ENCODE measurements around the gene S100A12. TPM values are rescaled to one million over a fixed set of nuclear protein-coding genes. Genes with fewer than 3 reads are reported as not detected.

Gene S100A12
- total RNA-seq, 3 donors from 2014 or later = not detected

Other genes with a start within 250 kb of the S100A12 start
- not detected for gene SPRR2G, start 224.7 kb downstream of the S100A12 start, total RNA-seq
- gene LELP1, start 172.2 kb downstream of the S100A12 start, total RNA-seq = not detected
- gene PRR9, start 158.0 kb downstream of the S100A12 start, total RNA-seq = not detected
- not detected for gene LORICRIN, start 115.9 kb downstream of the S100A12 start, total RNA-seq
- not detected for gene PGLYRP3, start 62.7 kb downstream of the S100A12 start, total RNA-seq
- gene PGLYRP4, start 26.8 kb downstream of the S100A12 start, total RNA-seq = not detected
- gene S100A9, start 17.8 kb downstream of the S100A12 start, total RNA-seq = under 1 TPM in 1 of 3 donors, not detected in 2; 0.38 TPM
- gene S100A8, start 15.5 kb upstream of the S100A12 start, total RNA-seq = not detected
- not detected for gene S100A7A, start 40.9 kb upstream of the S100A12 start, total RNA-seq
- gene S100A7, start 85.0 kb upstream of the S100A12 start, total RNA-seq = not detected
- gene S100A6, start 160.4 kb upstream of the S100A12 start, total RNA-seq = 100 to 1,000 TPM; 133 to 188 (median 134) TPM
- gene S100A5, start 165.3 kb upstream of the S100A12 start, total RNA-seq = 1 to 10 TPM in 1 of 3 donors, under 1 TPM in 2; 0.74 to 2.5 (median 0.95) TPM
- 10 to 100 TPM; 19.6 to 40.3 (median 21.7) TPM for gene S100A4, start 170.2 kb upstream of the S100A12 start, total RNA-seq
- not detected for gene S100A3, start 173.6 kb upstream of the S100A12 start, total RNA-seq
- gene S100A2, start 190.2 kb upstream of the S100A12 start, total RNA-seq = 1 to 10 TPM in 1 of 3 donors, under 1 TPM in 2; 0.40 to 1.2 (median 0.76) TPM
- under 1 TPM in 2 of 3 donors, not detected in 1; 0.24 to 0.29 TPM for gene S100A16, start 237.5 kb upstream of the S100A12 start, total RNA-seq
- under 1 TPM in 2 of 3 donors, not detected in 1; 0.32 to 0.43 TPM for gene S100A14, start 240.7 kb upstream of the S100A12 start, total RNA-seq